ENCODE results near the gene ARHGEF10L. TPM values are rescaled to one million over a fixed set of nuclear protein-coding genes. Genes with fewer than 3 reads are reported as not detected.

The ARHGEF10L gene
- total RNA-seq, 1 experiment from 2014 or later, result 21.6 TPM

- no peaks in the 10 kb centered on the region for H4K20me1 ChIP-seq (ENCODE audit: insufficient read depth)
- H3K9me3 ChIP-seq (ENCODE audit: insufficient read depth, low read depth), result no peaks in the 10 kb centered on the region
- no peaks in the 10 kb centered on the region for H3K27me3 ChIP-seq (ENCODE audit: insufficient read depth, low read depth)
- no peaks in the 10 kb centered on the region for H3K9me2 ChIP-seq (ENCODE audit: insufficient read depth)
- TF ChIP-seq EZH2 (IDR thresholded peaks at IDR 0.05; ENCODE audit: low read depth) (no peak), CTCF (conservative IDR thresholded peaks at IDR 0.05) (no peak)
- no peaks in the 10 kb centered on the region for H3K79me2 ChIP-seq (ENCODE audit: low read depth)
- no peak overlapping the region for H3K27ac ChIP-seq
- CTCF ChIA-PET, result no interaction called here
- no peaks in the 10 kb centered on the region for H3K4me1 ChIP-seq (replicated peaks; ENCODE audit: insufficient read depth)
- BruUV-seq (replicated peaks), result no TSS peak
- no peaks in the 10 kb centered on the region for H3K36me3 ChIP-seq (ENCODE audit: low read depth)
- no peak overlapping the region for H3K4me3 ChIP-seq
- POLR2A ChIA-PET (ENCODE audit: unreplicated experiment), result no interaction called here
- intact Hi-C loops (cut with micrococcal nuclease; ENCODE audit: unreplicated experiment), result no loop called here
- H3F3A ChIP-seq (ENCODE audit: insufficient read depth, low read depth), result no peaks in the 10 kb centered on the region
- no peak overlapping the region for H3K4me2 ChIP-seq
- no peak for DNase-seq
- no peak overlapping the region for H2AFZ ChIP-seq
These were observed 140.4 kb downstream of the ARHGEF10L start for GRCh38 chr1:17679856-17680255.

GRCh38 chr1:17680308-17680707 lies 140.8 kb downstream of the ARHGEF10L start:
- TF ChIP-seq CTCF (conservative IDR thresholded peaks at IDR 0.05) (no peak), EZH2 (IDR thresholded peaks at IDR 0.05; ENCODE audit: low read depth) (no peak)
- H3F3A ChIP-seq (ENCODE audit: insufficient read depth, low read depth), result no peaks in the 10 kb centered on the region
- POLR2A ChIA-PET (ENCODE audit: unreplicated experiment), result no interaction called here
- H3K27me3 ChIP-seq (ENCODE audit: insufficient read depth, low read depth), result no peaks in the 10 kb centered on the region
- H3K36me3 ChIP-seq (ENCODE audit: low read depth), result no peaks in the 10 kb centered on the region
- H3K9me2 ChIP-seq (ENCODE audit: insufficient read depth), result no peaks in the 10 kb centered on the region
- no TSS peak for BruUV-seq (replicated peaks)
- no peak overlapping the region for H2AFZ ChIP-seq
- H3K27ac ChIP-seq, result no peak overlapping the region
- H4K20me1 ChIP-seq (ENCODE audit: insufficient read depth), result no peaks in the 10 kb centered on the region
- intact Hi-C loops (cut with micrococcal nuclease; ENCODE audit: unreplicated experiment), result no loop called here
- CTCF ChIA-PET, result interaction anchor here (0.7 kb wide), 1 partner anchor 14 kb away, joined by 3 read pairs; no protein-coding TSS in a partner anchor
- no peak for DNase-seq
- H3K9me3 ChIP-seq (ENCODE audit: insufficient read depth, low read depth), result no peaks in the 10 kb centered on the region
- H3K79me2 ChIP-seq (ENCODE audit: low read depth), result no peaks in the 10 kb centered on the region
- H3K4me2 ChIP-seq, result no peak overlapping the region
- H3K4me1 ChIP-seq (replicated peaks; ENCODE audit: insufficient read depth), result no peaks in the 10 kb centered on the region
- H3K4me3 ChIP-seq, result no peak overlapping the region

- Histone ChIP-seq H3K9me3 (ENCODE audit: insufficient read depth, low read depth) (no peaks in the 10 kb centered on the region), H3K79me2 (ENCODE audit: low read depth) (no peaks in the 10 kb centered on the region), H2AFZ (no peak overlapping the region), H3K27ac (no peak overlapping the region), H3K4me2 (no peak overlapping the region), H4K20me1 (ENCODE audit: insufficient read depth) (no peaks in the 10 kb centered on the region), H3K4me3 (no peak overlapping the region), H3K36me3 (ENCODE audit: low read depth) (no peaks in the 10 kb centered on the region), H3K4me1 (replicated peaks; ENCODE audit: insufficient read depth) (no peaks in the 10 kb centered on the region), H3F3A (ENCODE audit: insufficient read depth, low read depth) (no peaks in the 10 kb centered on the region), H3K9me2 (ENCODE audit: insufficient read depth) (no peaks in the 10 kb centered on the region), H3K27me3 (ENCODE audit: insufficient read depth, low read depth) (no peaks in the 10 kb centered on the region)
- ChIA-PET CTCF (no interaction called here), POLR2A (ENCODE audit: unreplicated experiment) (no interaction called here)
- BruUV-seq (replicated peaks), result no TSS peak
- DNase-seq, result no peak
- no peak for TF ChIP-seq EZH2 (IDR thresholded peaks at IDR 0.05; ENCODE audit: low read depth)
- TF ChIP-seq CTCF (conservative IDR thresholded peaks at IDR 0.05), result no peak
- intact Hi-C loops (cut with micrococcal nuclease; ENCODE audit: unreplicated experiment), result no loop called here
These were observed 142.9 kb downstream of the ARHGEF10L start for GRCh38 chr1:17682400-17682799.
